Fibroblast of pulmonary artery (primary cell): Measurements from ENCODE around the gene ASB18.

Experiments used
- DNase-seq: peaks from one replicate; pipeline ENCODE4 v3.0.0-alpha.2; 2010; ENCODE audit warnings: low read depth
- H3K4me3 ChIP-seq: replicated peaks from 2 replicates; pipeline ENCODE4 v1.5.1; 2011; ENCODE audit warnings: low read depth, mild to moderate bottlenecking, control low read depth, low read length, moderate library complexity
- TF ChIP-seq, protein P1 (sequence below): IDR thresholded peaks from 2 replicates; pipeline ENCODE4 v1.5.1; 2011; ENCODE audit warnings: mild to moderate bottlenecking, control low read depth, low read length, inconsistent platforms; ENCODE audit errors: missing control alignments

ASB18 gene

DNA sequence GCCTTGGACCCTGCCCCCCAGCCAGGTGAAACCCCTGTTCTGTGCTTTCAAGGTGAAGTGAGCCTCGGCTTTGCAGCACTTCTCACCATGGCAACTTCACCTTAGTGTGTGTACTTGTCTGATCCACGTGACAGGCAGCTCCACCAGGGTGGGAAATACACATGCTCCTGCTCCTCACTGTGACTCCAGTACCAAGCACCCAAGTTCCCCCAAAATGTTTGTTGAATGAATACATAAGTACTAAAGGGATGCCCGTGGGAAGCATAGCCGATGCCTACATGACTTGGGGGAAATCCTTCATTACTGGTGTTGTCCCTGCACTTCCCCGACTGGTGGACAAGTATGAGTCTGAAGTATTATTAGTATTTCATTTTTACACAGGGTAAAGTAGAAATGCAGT is 54.2 kb downstream of the ASB18 start:
- no peak for DNase-seq
- H3K4me3 ChIP-seq, result no peak overlapping the region
- TF ChIP-seq, protein P1, sequence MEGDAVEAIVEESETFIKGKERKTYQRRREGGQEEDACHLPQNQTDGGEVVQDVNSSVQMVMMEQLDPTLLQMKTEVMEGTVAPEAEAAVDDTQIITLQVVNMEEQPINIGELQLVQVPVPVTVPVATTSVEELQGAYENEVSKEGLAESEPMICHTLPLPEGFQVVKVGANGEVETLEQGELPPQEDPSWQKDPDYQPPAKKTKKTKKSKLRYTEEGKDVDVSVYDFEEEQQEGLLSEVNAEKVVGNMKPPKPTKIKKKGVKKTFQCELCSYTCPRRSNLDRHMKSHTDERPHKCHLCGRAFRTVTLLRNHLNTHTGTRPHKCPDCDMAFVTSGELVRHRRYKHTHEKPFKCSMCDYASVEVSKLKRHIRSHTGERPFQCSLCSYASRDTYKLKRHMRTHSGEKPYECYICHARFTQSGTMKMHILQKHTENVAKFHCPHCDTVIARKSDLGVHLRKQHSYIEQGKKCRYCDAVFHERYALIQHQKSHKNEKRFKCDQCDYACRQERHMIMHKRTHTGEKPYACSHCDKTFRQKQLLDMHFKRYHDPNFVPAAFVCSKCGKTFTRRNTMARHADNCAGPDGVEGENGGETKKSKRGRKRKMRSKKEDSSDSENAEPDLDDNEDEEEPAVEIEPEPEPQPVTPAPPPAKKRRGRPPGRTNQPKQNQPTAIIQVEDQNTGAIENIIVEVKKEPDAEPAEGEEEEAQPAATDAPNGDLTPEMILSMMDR, result no peak

DNA sequence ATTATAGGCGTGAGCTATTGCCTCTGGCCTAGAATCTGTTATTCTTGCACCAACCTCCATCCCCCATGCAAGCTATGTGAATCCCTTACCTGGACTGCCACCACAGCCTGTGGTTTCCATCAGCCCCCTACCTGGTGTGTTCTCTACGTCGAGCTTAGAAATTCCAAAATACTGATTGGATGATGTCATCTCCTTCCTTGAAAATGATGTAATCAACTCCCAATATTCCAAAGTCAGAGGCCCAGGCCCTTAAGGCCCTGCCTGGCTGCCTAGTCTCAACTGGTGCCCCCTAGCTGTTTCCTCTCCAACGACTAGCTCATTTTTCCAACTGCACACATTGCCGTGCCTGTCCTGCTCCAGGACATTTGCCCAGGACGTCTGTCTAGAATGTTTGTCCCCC is 54.7 kb downstream of the ASB18 start:
- TF ChIP-seq, protein P1, result no peak
- no peak overlapping the region for H3K4me3 ChIP-seq
- DNase-seq, result peak; percentile 1

DNA sequence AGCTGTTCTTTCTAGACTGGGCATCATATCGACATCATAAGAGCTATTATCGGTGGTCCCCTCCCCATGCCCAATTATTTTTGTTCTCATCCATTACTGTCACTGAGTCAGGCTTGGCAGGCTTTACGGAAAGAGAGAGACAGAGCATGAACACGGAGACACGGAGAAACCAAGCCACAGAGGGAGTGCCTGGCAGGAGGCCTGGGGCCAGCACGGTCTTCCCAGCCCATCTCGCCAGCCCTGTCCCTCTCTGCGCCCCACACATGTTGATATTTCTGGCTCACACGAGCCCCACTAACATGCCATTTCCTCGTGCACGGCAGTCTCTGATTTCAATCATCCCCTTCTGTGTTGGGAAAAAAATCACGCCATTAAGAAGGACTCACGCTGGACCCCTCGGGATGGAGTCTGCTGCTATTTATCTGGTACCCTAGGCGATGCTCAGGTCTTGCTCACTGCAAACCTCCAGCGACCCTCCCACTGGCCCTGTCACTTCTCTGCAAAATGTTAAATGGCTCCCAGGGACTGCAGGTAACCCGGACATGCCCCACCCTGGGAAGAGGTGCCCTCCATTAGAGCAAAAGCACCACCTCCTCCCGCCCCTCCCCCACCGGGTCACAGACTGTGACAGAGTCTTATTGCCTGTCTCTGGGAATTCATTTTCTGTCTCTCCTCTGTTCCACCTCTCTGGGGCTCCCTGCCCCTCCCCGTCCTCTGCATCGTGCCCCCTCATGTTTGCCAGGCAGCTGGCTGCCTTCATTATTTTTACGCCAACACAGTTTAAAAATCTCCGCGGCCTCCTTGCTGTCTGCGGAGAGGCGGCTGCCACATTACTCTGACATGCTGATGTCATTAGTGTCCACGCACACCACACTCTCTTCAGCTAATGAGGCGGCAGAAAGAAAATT is 55.9 kb downstream of the ASB18 start:
- DNase-seq, result no peak
- TF ChIP-seq, protein P1, result no peak

DNA sequence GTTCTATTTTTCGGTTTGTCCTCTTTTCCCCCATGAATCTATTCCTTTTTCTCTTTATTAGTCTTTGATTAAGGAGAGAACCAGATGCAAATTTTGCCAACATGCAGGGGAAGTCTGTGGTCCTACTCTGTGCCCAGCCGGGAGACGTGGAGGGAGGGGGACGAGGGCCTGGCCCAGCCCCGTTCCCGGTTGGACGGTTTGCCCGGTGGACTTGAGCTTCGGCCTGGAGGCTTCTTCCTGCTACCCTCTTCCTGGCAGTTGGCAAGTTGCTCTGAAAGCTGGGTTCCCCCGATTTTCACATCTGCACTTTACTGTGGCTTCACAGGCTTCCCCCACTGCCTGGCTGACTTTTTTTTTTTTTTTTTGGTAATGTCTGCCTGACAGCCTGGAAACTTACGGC is 56.7 kb downstream of the ASB18 start:
- no peak overlapping the region for H3K4me3 ChIP-seq
- DNase-seq, result no peak
- TF ChIP-seq, protein P1, result no peak

More for the DNA sequence above, 55.9 kb downstream of the ASB18 start:
- no peak overlapping the region for H3K4me3 ChIP-seq

DNA sequence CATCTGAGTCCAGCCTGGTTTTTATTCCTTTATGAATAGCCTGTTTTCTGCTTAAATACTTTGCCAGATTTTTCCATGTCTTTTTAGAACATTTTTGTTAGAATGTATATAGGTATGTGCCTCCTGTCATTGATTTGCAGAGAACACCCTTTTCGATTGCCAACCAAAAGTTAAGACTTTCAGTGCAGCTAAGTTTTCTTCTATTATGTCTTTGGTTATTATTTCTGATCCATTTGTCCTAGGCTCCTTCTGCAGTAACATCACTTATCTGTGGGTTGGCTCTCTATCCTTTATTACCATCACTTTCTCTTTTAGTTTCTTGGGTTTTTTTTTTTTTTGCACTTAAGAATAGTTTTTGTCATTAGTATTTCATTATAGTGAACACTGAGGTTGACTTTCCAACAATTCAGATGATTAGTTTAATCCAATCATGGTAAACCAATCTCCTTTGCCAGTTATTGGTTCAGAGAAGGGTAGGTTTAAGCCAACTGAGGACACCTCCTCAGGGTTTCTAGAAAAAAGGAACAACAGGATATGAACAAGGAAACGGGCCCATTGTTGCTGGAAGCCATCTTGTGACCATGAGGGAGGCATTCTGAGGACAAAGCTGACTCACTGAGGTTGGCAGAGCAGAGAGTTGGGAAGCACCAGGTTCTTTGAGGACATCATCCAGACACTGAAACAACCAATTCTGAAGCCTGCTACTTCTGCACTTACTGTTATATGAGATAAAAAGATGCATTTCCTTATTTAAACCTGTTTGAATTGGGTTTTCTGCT is 58.1 kb downstream of the ASB18 start:
- TF ChIP-seq, protein P1, result no peak
- no peak overlapping the region for H3K4me3 ChIP-seq
- DNase-seq, result peak; percentile 6

- TF ChIP-seq, protein P1, result no peak
- H3K4me3 ChIP-seq, result no peak overlapping the region
- DNase-seq, result no peak
Measured at GRCh38 chr2:236204953-236205352, 59.3 kb downstream of the ASB18 start.
